SK-N-SH treated with all-trans-retinoic acid at 6 μM for 48 hours (cell line): ENCODE measurements around the gene CHURC1.

Experiments used
- ATAC-seq: fragments of 200-7000 bp; cut with Tn5 transposase; 3 replicates; pipeline ENCODE4 v1.9.1; 2020; ENCODE audit warnings: mild to moderate bottlenecking, moderate library complexity
- ARNTL ChIP-seq: fragments of 450-650 bp; formaldehyde crosslinking; IDR thresholded peaks from 2 replicates; pipeline ENCODE4 v1.5.0; 2020; ENCODE audit warnings: low read depth, mild to moderate bottlenecking, moderate library complexity, borderline replicate concordance
- BACH2 ChIP-seq: fragments of 250-450 bp; sonication (Bioruptor Pico); IDR thresholded peaks from 2 replicates; pipeline ENCODE4 v1.9.0; 2021; ENCODE audit warnings: mild to moderate bottlenecking, borderline replicate concordance
- CSDC2 ChIP-seq: fragments of 250-450 bp; sonication (Bioruptor Pico); IDR thresholded peaks from 2 replicates; pipeline ENCODE4 v1.5.0; 2020; ENCODE audit warnings: mild to moderate bottlenecking, moderate library complexity
- CSRNP3 ChIP-seq: fragments of 250-450 bp; sonication (Bioruptor Pico); IDR thresholded peaks from 2 replicates; pipeline ENCODE4 v1.5.1; 2021; ENCODE audit warnings: mild to moderate bottlenecking, moderate library complexity
- ESRRG ChIP-seq: fragments of 250-450 bp; sonication (Bioruptor Pico); IDR thresholded peaks from 2 replicates; pipeline ENCODE4 v1.6.1; 2021; ENCODE audit warnings: mild to moderate bottlenecking
- GLIS3 ChIP-seq: fragments of 250-450 bp; sonication (Bioruptor Pico); IDR thresholded peaks from 2 replicates; pipeline ENCODE4 v1.5.0; 2020; ENCODE audit warnings: mild to moderate bottlenecking, moderate library complexity
- ISL1 ChIP-seq: fragments of 250-450 bp; sonication (Bioruptor Pico); IDR thresholded peaks from 2 replicates; pipeline ENCODE4 v2.1.2; 2022; ENCODE audit warnings: mild to moderate bottlenecking, moderate library complexity
- OSR1 ChIP-seq: fragments of 250-450 bp; sonication (Bioruptor Pico); IDR thresholded peaks from 2 replicates; pipeline ENCODE4 v1.8.0; 2022; ENCODE audit warnings: moderate library complexity, mild to moderate bottlenecking, inconsistent platforms
- PATZ1 ChIP-seq: fragments of 250-450 bp; sonication (Bioruptor Pico); IDR thresholded peaks from 2 replicates; pipeline ENCODE4 v1.8.0; 2020; ENCODE audit warnings: mild to moderate bottlenecking, moderate library complexity, borderline replicate concordance
- RARB ChIP-seq: fragments of 250-450 bp; sonication (Bioruptor Pico); IDR thresholded peaks from 2 replicates; pipeline ENCODE4 v1.8.0; 2021; ENCODE audit warnings: mild to moderate bottlenecking, moderate library complexity
- TCF4 ChIP-seq: fragments of 250-450 bp; sonication (Bioruptor Pico); IDR thresholded peaks from 2 replicates; pipeline ENCODE4 v1.8.0; 2021; ENCODE audit warnings: mild to moderate bottlenecking, moderate library complexity, borderline replicate concordance
- TSHZ2 ChIP-seq: fragments of 250-450 bp; sonication (Bioruptor Pico); IDR thresholded peaks from 2 replicates; pipeline ENCODE4 v1.5.0; 2020; ENCODE audit warnings: mild to moderate bottlenecking, moderate library complexity
- ZC3H10 ChIP-seq: fragments of 250-450 bp; sonication (Bioruptor Pico); IDR thresholded peaks from 2 replicates; pipeline ENCODE4 v1.5.1; 2021; ENCODE audit warnings: mild to moderate bottlenecking, moderate library complexity
- ZFP3 ChIP-seq: fragments of 250-450 bp; sonication (Bioruptor Pico); IDR thresholded peaks from 2 replicates; pipeline ENCODE4 v1.5.0; 2020; ENCODE audit warnings: mild to moderate bottlenecking, moderate library complexity
- ZNF565 ChIP-seq: fragments of 450-650 bp; formaldehyde crosslinking; conservative IDR thresholded peaks from 2 replicates; pipeline ENCODE4 v1.5.0; 2020; ENCODE audit warnings: low read depth, mild to moderate bottlenecking, moderate library complexity
- ZNF70 ChIP-seq: fragments of 450-650 bp; formaldehyde crosslinking; IDR thresholded peaks from 2 replicates; pipeline ENCODE4 v1.5.0; 2020; ENCODE audit warnings: mild to moderate bottlenecking, moderate library complexity
- ZNF8 ChIP-seq: fragments of 450-650 bp; formaldehyde crosslinking; IDR thresholded peaks from 2 replicates; pipeline ENCODE4 v1.5.0; 2020; ENCODE audit warnings: mild to moderate bottlenecking, moderate library complexity

Gene CHURC1

GRCh38 chr14:64891839-64892375 is 22.3 kb upstream of the CHURC1 start (continued):
- no peak for TF ChIP-seq TSHZ2

- TF ChIP-seq CSDC2 (CRISPR knock-in tag): no peak
- no peak for TF ChIP-seq ZNF8
- TF ChIP-seq TSHZ2: no peak
- TF ChIP-seq ZNF565 (CRISPR knock-in tag): no peak
- no peak for TF ChIP-seq PATZ1 (CRISPR knock-in tag)
- no peak for TF ChIP-seq ARNTL (CRISPR knock-in tag)
- no peak for TF ChIP-seq ZNF70 (CRISPR knock-in tag)
- TF ChIP-seq ZFP3 (CRISPR knock-in tag): no peak
- TF ChIP-seq ISL1 (CRISPR knock-in tag): no peak
- TF ChIP-seq CSRNP3 (CRISPR knock-in tag): no peak
Observed at GRCh38 chr14:64899958-64900357, 14.3 kb upstream of the CHURC1 start.

GRCh38 chr14:64906022-64906421 is 8.2 kb upstream of the CHURC1 start:
- ATAC-seq: peak; percentile 71
- TF ChIP-seq ISL1 (CRISPR knock-in tag): no peak
- no peak for TF ChIP-seq ESRRG (CRISPR knock-in tag)
- TF ChIP-seq ZFP3 (CRISPR knock-in tag): no peak
- TF ChIP-seq ARNTL (CRISPR knock-in tag): no peak
- no peak for TF ChIP-seq ZNF565 (CRISPR knock-in tag)
- TF ChIP-seq ZNF8: no peak
- TF ChIP-seq OSR1 (CRISPR knock-in tag): no peak
- TF ChIP-seq PATZ1 (CRISPR knock-in tag): no peak
- no peak for TF ChIP-seq CSDC2 (CRISPR knock-in tag)
- TF ChIP-seq ZC3H10: no peak
- no peak for TF ChIP-seq RARB
- TF ChIP-seq BACH2: no peak
- TF ChIP-seq TCF4 (CRISPR knock-in tag): no peak
- TF ChIP-seq GLIS3: no peak
- TF ChIP-seq, all 23 proteins: peak for 0

More at GRCh38 chr14:64899958-64900357, 14.3 kb upstream of the CHURC1 start:
- ATAC-seq: no peak
